Measurements from ENCODE around the gene HSPD1. TPM values are rescaled to one million over a fixed set of nuclear protein-coding genes. Genes with fewer than 3 reads are reported as not detected.

HSPD1 gene
- total RNA-seq, 1 experiment from 2014 or later: 995 TPM

GRCh38 chr2:197495433-197496134 lies 4.1 kb downstream of the HSPD1 start:
- ChIA-PET CTCF (no interaction called here), POLR2A (no interaction called here), RAD21 (ENCODE audit: low non-redundant PET in 1 of 2, low total read pairs in 2 of 2, uncharacterized antibody in 2 of 2, unreplicated experiment in 2 of 2) (no interaction called here)
- Histone ChIP-seq H3K9me3 (ENCODE audit: control insufficient read depth in 1 of 2, insufficient read depth in 1 of 2, low read depth in 1 of 2, low read length in 2 of 2) (no peaks in the 10 kb centered on the region), H3K27me3 (ENCODE audit: insufficient read depth, low read length) (no peaks in the 10 kb centered on the region), H3K4me1 (ENCODE audit: control insufficient read depth in 1 of 2, insufficient read depth in 2 of 2, low read length in 2 of 2) (peaks cover 7 to 17% of the 10 kb centered on the region in 2 experiments; a peak in 3 of 4 replicates), H3K27ac (ENCODE audit: low read depth, low read length) (no peak overlapping the region), H3K36me3 (ENCODE audit: control insufficient read depth in 1 of 2, insufficient read depth in 2 of 2, low read length in 2 of 2) (peaks cover 68 to 80% of the 10 kb centered on the region in 2 experiments), H3K79me2 (ENCODE audit: insufficient read depth, low read length) (peaks cover 94% of the 10 kb centered on the region), H2AFZ (ENCODE audit: low read depth, low read length, poor library complexity, severe bottlenecking) (no peak overlapping the region), H3K9me2 (ENCODE audit: insufficient read depth) (no peaks in the 10 kb centered on the region), H3K4me3 (replicated peaks in 1 of 2; ENCODE audit: low read depth in 1 of 2, low read length in 2 of 2) (no peak overlapping the region), H3K4me2 (ENCODE audit: low read length) (no peak overlapping the region), H3K9ac (ENCODE audit: low read length) (no peak overlapping the region), H4K20me1 (ENCODE audit: insufficient read depth) (peaks cover 67% of the 10 kb centered on the region; the same call in 1 of the 2 replicates)
- DNase-seq (ENCODE audit: low read depth, low spot score) (no peak), ATAC-seq (no peak)
- TF ChIP-seq POLR2AphosphoS5 (IDR thresholded peaks at IDR 0.05; ENCODE audit: low read depth, low read length) (no peak), EZH2 (IDR thresholded peaks at IDR 0.05) (no peak), CBX3 (IDR thresholded peaks at IDR 0.05; ENCODE audit: low read depth) (no peak), CEBPB (IDR thresholded peaks at IDR 0.05; ENCODE audit: low read depth) (no peak)
- intact Hi-C loops (cut with micrococcal nuclease): no loop called here
- no TSS peak for BruUV-seq (replicated peaks)

DNA sequence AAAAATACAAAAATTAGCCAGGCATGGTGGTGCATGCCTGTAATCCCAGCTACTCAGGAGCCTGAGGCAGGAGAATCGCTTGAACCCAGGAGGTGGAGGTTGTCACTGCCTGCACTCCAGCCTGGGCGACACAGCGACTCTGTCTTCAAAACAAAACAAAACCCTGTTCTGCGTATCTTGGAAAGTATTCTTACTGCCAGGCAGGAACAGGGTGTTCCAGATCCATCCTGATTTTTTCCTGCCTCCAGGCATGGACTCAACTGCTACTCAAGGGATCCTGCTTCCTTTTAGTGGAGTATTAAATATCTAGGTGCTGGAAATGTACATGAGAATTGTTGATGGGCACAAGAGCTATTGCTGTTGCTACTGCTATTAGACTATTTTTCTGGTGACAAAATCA lies 12.3 kb downstream of the HSPD1 start:
- ChIA-PET RAD21 (ENCODE audit: low non-redundant PET in 1 of 2, low total read pairs in 2 of 2, uncharacterized antibody in 2 of 2, unreplicated experiment in 2 of 2) (no interaction called here), POLR2A (no interaction called here), CTCF (no interaction called here)
- no peaks in the 10 kb centered on the region for H3K27me3 ChIP-seq (ENCODE audit: insufficient read depth, low read length)
- H3K9me2 ChIP-seq (ENCODE audit: insufficient read depth): no peaks in the 10 kb centered on the region
- TF ChIP-seq CBX3 (IDR thresholded peaks at IDR 0.05; ENCODE audit: low read depth) (no peak), JUND (IDR thresholded peaks at IDR 0.05) (no peak), CTCF (IDR thresholded peaks at IDR 0.05 in 2 of 3, conservative IDR thresholded peaks at IDR 0.05 in 1 of 3; ENCODE audit: borderline replicate concordance in 1 of 3, insufficient read depth in 1 of 3, low read depth in 2 of 3, low read length in 2 of 3) (no peak), SRF (IDR thresholded peaks at IDR 0.05; ENCODE audit: low read depth) (no peak), YY1 (IDR thresholded peaks at IDR 0.05; ENCODE audit: extremely low read depth, insufficient replicate concordance, low read depth, low read length) (no peak), SP1 (IDR thresholded peaks at IDR 0.05; ENCODE audit: low read depth) (no peak), POLR2A (IDR thresholded peaks at IDR 0.05; ENCODE audit: borderline replicate concordance, extremely low read depth, insufficient read depth, insufficient read length) (no peak), ATF3 (IDR thresholded peaks at IDR 0.05) (no peak), ELF1 (IDR thresholded peaks at IDR 0.05; ENCODE audit: borderline replicate concordance, low read depth) (no peak)
- TF ChIP-seq, protein P1, sequence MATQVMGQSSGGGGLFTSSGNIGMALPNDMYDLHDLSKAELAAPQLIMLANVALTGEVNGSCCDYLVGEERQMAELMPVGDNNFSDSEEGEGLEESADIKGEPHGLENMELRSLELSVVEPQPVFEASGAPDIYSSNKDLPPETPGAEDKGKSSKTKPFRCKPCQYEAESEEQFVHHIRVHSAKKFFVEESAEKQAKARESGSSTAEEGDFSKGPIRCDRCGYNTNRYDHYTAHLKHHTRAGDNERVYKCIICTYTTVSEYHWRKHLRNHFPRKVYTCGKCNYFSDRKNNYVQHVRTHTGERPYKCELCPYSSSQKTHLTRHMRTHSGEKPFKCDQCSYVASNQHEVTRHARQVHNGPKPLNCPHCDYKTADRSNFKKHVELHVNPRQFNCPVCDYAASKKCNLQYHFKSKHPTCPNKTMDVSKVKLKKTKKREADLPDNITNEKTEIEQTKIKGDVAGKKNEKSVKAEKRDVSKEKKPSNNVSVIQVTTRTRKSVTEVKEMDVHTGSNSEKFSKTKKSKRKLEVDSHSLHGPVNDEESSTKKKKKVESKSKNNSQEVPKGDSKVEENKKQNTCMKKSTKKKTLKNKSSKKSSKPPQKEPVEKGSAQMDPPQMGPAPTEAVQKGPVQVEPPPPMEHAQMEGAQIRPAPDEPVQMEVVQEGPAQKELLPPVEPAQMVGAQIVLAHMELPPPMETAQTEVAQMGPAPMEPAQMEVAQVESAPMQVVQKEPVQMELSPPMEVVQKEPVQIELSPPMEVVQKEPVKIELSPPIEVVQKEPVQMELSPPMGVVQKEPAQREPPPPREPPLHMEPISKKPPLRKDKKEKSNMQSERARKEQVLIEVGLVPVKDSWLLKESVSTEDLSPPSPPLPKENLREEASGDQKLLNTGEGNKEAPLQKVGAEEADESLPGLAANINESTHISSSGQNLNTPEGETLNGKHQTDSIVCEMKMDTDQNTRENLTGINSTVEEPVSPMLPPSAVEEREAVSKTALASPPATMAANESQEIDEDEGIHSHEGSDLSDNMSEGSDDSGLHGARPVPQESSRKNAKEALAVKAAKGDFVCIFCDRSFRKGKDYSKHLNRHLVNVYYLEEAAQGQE (IDR thresholded peaks at IDR 0.05; ENCODE audit: low read depth): no peak
- TF ChIP-seq, protein P2, sequence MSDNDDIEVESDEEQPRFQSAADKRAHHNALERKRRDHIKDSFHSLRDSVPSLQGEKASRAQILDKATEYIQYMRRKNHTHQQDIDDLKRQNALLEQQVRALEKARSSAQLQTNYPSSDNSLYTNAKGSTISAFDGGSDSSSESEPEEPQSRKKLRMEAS (IDR thresholded peaks at IDR 0.05): no peak
- no peak overlapping the region for H3K9ac ChIP-seq (ENCODE audit: low read length)
- peaks cover 41% of the 10 kb centered on the region for H3K79me2 ChIP-seq (ENCODE audit: insufficient read depth, low read length)
- no peak overlapping the region for H2AFZ ChIP-seq (ENCODE audit: low read depth, low read length, poor library complexity, severe bottlenecking)
- no peaks in the 10 kb centered on the region for H3K4me1 ChIP-seq (ENCODE audit: control insufficient read depth in 1 of 2, insufficient read depth in 2 of 2, low read length in 2 of 2)
- intact Hi-C loops (cut with micrococcal nuclease): no loop called here
- H3K4me2 ChIP-seq (ENCODE audit: low read length): no peak overlapping the region
- no peaks in the 10 kb centered on the region for H3K9me3 ChIP-seq (ENCODE audit: control insufficient read depth in 1 of 2, insufficient read depth in 1 of 2, low read depth in 1 of 2, low read length in 2 of 2)
- ATAC-seq: no peak
- peaks cover 41% of the 10 kb centered on the region; the same call in 1 of the 2 replicates for H4K20me1 ChIP-seq (ENCODE audit: insufficient read depth)
- H3K27ac ChIP-seq (ENCODE audit: low read depth, low read length): no peak overlapping the region
- BruUV-seq (replicated peaks): no TSS peak
- H3K4me3 ChIP-seq (replicated peaks in 1 of 2; ENCODE audit: low read depth in 1 of 2, low read length in 2 of 2): no peak overlapping the region
- H3K36me3 ChIP-seq (ENCODE audit: control insufficient read depth in 1 of 2, insufficient read depth in 2 of 2, low read length in 2 of 2): peaks cover 45 to 64% of the 10 kb centered on the region in 2 experiments
- no peak for DNase-seq (ENCODE audit: low read depth, low spot score)
